HCT116 (cell line): ENCODE results near the gene HK1.

Experiments used
- CBX3 ChIP-seq: IDR thresholded peaks from 2 replicates; pipeline ENCODE4 v1.6.1; 2012; ENCODE audit warnings: low read depth
- CEBPB ChIP-seq: IDR thresholded peaks from 2 replicates; pipeline ENCODE4 v1.6.1; 2012; ENCODE audit warnings: low read depth
- CTCF ChIP-seq, 3 experiments: fragments of 200-600 bp in 1 of 3; sonication (generic) in 1 of 3; IDR thresholded peaks in 2 of 3; conservative IDR thresholded peaks in 1 of 3; 2 replicates each; pipeline ENCODE4 v1.5.1; 2012 to 2017; ENCODE audit warnings: low read depth in 2 of 3, low read length in 2 of 3, antibody characterized with exemption in 1 of 3, borderline replicate concordance in 1 of 3, control low read depth in 1 of 3, mild to moderate bottlenecking in 1 of 3, mixed read lengths in 1 of 3, mixed run types in 1 of 3, moderate library complexity in 1 of 3; ENCODE audit not compliant: insufficient read depth in 1 of 3
- EZH2 ChIP-seq: fragments of 200-600 bp; sonication (generic); IDR thresholded peaks from 2 replicates; pipeline ENCODE4 v1.6.1; 2017; ENCODE audit warnings: antibody characterized with exemption, mixed run types
- EZH2phosphoT487 ChIP-seq: fragments of 200-600 bp; IDR thresholded peaks from 2 replicates; pipeline ENCODE4 v1.6.1; 2018; ENCODE audit warnings: antibody characterized with exemption, borderline replicate concordance
- MAX ChIP-seq: IDR thresholded peaks from 2 replicates; pipeline ENCODE4 v1.6.1; 2012
- POLR2A ChIP-seq: IDR thresholded peaks from 2 replicates; pipeline ENCODE4 v1.7.0; 2011; ENCODE audit warnings: borderline replicate concordance; ENCODE audit not compliant: insufficient read depth, insufficient read length; ENCODE audit errors: extremely low read depth
- POLR2AphosphoS5 ChIP-seq: IDR thresholded peaks from 2 replicates; pipeline ENCODE4 v1.6.1; 2011; ENCODE audit warnings: mild to moderate bottlenecking, low read depth, low read length, moderate library complexity
- RAD21 ChIP-seq: IDR thresholded peaks from 2 replicates; pipeline ENCODE4 v1.6.1; 2012; ENCODE audit warnings: low read depth, mild to moderate bottlenecking
- SRF ChIP-seq: IDR thresholded peaks from 2 replicates; pipeline ENCODE4 v1.6.1; 2012; ENCODE audit warnings: low read depth
- YY1 ChIP-seq: IDR thresholded peaks from 2 replicates; pipeline ENCODE4 v1.6.1; 2011; ENCODE audit warnings: low read length, low read depth, moderate library complexity, mild to moderate bottlenecking; ENCODE audit not compliant: insufficient replicate concordance; ENCODE audit errors: extremely low read depth
- ZBTB33 ChIP-seq: IDR thresholded peaks from 2 replicates; pipeline ENCODE4 v1.6.1; 2011; ENCODE audit warnings: mild to moderate bottlenecking, low read length, moderate library complexity; ENCODE audit not compliant: insufficient replicate concordance; ENCODE audit errors: extremely low read depth
- TF ChIP-seq, protein P1 (sequence below): IDR thresholded peaks from 2 replicates; pipeline ENCODE4 v1.6.1; 2012; ENCODE audit warnings: low read depth

DNA sequence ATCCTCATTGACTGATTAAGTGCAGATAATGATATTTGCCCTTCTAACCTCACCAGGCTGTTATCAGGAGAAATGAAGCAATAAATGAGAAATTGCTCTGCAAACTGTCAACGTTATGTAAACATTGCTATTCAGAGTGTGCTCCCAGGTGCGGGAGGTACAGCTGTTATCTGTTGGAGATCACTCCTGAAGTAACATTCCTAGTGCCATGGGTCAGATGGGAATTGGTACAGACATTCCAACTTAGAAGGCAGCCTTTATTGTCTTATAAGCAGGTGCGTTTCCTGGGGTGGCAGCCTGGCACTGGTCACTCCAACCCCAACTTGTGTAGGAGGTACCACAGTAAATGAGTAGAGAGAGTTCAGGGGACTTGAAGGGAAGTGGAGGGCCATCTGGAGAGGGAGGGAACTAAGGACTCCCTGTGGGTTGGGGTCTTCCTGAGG, 36.8 kb downstream of the HK1 start:
- TF ChIP-seq CTCF (IDR thresholded peaks at IDR 0.05 in 2 of 3, conservative IDR thresholded peaks at IDR 0.05 in 1 of 3; ENCODE audit: borderline replicate concordance in 1 of 3, insufficient read depth in 1 of 3, low read depth in 2 of 3, low read length in 2 of 3) (no peak), POLR2A (no peak), SRF (no peak), EZH2 (no peak), YY1 (no peak), MAX (no peak), POLR2AphosphoS5 (no peak), RAD21 (no peak), ZBTB33 (no peak), CBX3 (no peak), CEBPB (no peak), EZH2phosphoT487 (no peak)
- TF ChIP-seq, protein P1, sequence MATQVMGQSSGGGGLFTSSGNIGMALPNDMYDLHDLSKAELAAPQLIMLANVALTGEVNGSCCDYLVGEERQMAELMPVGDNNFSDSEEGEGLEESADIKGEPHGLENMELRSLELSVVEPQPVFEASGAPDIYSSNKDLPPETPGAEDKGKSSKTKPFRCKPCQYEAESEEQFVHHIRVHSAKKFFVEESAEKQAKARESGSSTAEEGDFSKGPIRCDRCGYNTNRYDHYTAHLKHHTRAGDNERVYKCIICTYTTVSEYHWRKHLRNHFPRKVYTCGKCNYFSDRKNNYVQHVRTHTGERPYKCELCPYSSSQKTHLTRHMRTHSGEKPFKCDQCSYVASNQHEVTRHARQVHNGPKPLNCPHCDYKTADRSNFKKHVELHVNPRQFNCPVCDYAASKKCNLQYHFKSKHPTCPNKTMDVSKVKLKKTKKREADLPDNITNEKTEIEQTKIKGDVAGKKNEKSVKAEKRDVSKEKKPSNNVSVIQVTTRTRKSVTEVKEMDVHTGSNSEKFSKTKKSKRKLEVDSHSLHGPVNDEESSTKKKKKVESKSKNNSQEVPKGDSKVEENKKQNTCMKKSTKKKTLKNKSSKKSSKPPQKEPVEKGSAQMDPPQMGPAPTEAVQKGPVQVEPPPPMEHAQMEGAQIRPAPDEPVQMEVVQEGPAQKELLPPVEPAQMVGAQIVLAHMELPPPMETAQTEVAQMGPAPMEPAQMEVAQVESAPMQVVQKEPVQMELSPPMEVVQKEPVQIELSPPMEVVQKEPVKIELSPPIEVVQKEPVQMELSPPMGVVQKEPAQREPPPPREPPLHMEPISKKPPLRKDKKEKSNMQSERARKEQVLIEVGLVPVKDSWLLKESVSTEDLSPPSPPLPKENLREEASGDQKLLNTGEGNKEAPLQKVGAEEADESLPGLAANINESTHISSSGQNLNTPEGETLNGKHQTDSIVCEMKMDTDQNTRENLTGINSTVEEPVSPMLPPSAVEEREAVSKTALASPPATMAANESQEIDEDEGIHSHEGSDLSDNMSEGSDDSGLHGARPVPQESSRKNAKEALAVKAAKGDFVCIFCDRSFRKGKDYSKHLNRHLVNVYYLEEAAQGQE: no peak
